ENCODE measurements around the gene WNT1. TPM values are rescaled to one million over a fixed set of nuclear protein-coding genes. Genes with fewer than 3 reads are reported as not detected.

The WNT1 gene
- total RNA-seq, 2 donors from 2014 or later: not detected

DNA sequence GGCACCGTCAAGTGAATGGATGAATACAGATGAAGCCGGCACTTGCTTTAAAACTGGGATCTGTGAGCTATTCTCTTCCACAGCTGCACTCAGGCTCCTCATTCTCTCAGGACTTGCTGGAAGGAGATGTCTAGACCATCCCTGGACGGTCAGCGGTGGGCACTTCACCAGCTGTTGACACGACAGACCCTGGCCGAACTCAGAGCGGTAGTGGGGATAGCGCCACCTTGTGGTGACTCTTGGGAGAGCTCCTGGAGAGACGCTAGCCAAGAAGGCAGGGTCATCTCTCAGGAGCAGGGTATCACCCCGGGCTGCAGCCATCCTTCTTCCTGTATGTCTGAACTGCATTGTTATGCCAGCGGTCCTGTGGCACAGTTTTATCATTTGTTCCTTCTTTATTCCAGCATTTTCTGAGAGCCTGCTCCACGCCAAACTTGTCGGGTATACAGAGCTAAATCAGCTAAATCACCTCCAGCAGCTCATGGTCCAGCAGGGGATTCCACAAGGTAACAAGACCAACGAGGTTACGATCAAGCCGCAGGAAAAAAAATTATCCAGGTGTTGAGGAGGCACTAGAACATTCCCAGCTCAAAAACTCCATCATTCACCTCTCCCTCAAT is 10.0 kb downstream of the WNT1 start:
- H3K9me3 ChIP-seq: no peaks in the 10 kb centered on the region
- TF ChIP-seq, protein P1, sequence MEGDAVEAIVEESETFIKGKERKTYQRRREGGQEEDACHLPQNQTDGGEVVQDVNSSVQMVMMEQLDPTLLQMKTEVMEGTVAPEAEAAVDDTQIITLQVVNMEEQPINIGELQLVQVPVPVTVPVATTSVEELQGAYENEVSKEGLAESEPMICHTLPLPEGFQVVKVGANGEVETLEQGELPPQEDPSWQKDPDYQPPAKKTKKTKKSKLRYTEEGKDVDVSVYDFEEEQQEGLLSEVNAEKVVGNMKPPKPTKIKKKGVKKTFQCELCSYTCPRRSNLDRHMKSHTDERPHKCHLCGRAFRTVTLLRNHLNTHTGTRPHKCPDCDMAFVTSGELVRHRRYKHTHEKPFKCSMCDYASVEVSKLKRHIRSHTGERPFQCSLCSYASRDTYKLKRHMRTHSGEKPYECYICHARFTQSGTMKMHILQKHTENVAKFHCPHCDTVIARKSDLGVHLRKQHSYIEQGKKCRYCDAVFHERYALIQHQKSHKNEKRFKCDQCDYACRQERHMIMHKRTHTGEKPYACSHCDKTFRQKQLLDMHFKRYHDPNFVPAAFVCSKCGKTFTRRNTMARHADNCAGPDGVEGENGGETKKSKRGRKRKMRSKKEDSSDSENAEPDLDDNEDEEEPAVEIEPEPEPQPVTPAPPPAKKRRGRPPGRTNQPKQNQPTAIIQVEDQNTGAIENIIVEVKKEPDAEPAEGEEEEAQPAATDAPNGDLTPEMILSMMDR (IDR thresholded peaks at IDR 0.05): peak; percentile 56 to 83 (median 68)
- TF ChIP-seq POLR2A (IDR thresholded peaks at IDR 0.05): no peak
- H3K4me1 ChIP-seq: no peaks in the 10 kb centered on the region
- no peaks in the 10 kb centered on the region for H3K27me3 ChIP-seq
- peak; percentile 58 to 77 (median 70) for DNase-seq
- no peaks in the 10 kb centered on the region for H3K36me3 ChIP-seq (replicated peaks in 1 of 2; ENCODE audit: insufficient read depth in 1 of 2, low read depth in 2 of 2)
- WGBS, 2 donors: 16 to 24% methylated on average over 9 to 16 of the region's 16 CpGs
- intact Hi-C loops (cut with DNase I): no loop called here
- H3K4me3 ChIP-seq: no peak overlapping the region
- peak; percentile 77 for ATAC-seq
- no peak overlapping the region for H3K27ac ChIP-seq

DNA sequence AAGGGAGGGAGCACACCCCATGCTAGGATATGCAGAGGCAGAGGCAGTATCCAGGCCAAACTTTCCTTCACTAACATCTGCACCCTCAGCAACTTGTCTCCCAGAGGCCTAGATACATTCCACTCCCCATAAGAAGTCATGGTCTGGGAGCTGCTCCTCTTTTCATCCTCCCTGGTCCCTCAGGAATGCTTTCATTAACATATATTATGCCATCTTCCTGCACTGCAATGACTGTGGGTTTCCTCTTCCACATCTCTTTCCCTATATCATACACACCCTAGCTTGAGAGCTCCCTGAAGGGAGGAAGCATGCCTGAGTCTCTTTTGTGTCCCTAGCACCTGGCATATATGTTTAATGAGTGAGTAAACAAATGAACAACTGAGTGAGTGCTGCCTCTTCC is 12.4 kb downstream of the WNT1 start:
- ATAC-seq (no peak), DNase-seq (no peak)
- Histone ChIP-seq H3K36me3 (replicated peaks in 1 of 2; ENCODE audit: insufficient read depth in 1 of 2, low read depth in 2 of 2) (no peaks in the 10 kb centered on the region), H3K27ac (no peak overlapping the region), H3K27me3 (no peaks in the 10 kb centered on the region), H3K4me1 (peaks cover 5% of the 10 kb centered on the region), H3K9me3 (no peaks in the 10 kb centered on the region), H3K4me3 (no peak overlapping the region)
- intact Hi-C loops (cut with DNase I): no loop called here
- no peak for TF ChIP-seq POLR2A (IDR thresholded peaks at IDR 0.05)
- TF ChIP-seq, protein P1 (IDR thresholded peaks at IDR 0.05): no peak

- no peaks in the 10 kb centered on the region for H3K27me3 ChIP-seq
- no peaks in the 10 kb centered on the region for H3K9me3 ChIP-seq
- no peak for DNase-seq
- no peaks in the 10 kb centered on the region for H3K36me3 ChIP-seq (replicated peaks in 1 of 2; ENCODE audit: insufficient read depth in 1 of 2, low read depth in 2 of 2)
- 64% methylated on average over 8 of the region's 8 CpGs for WGBS, 2 donors
- intact Hi-C loops (cut with DNase I): no loop called here
- no peak overlapping the region for H3K4me3 ChIP-seq
- no peak overlapping the region for H3K27ac ChIP-seq
- ATAC-seq: no peak
- TF ChIP-seq, protein P1 (IDR thresholded peaks at IDR 0.05): no peak
- TF ChIP-seq POLR2A (IDR thresholded peaks at IDR 0.05): no peak
- peaks cover 5% of the 10 kb centered on the region for H3K4me1 ChIP-seq
These were observed 13.3 kb downstream of the WNT1 start for GRCh38 chr12:48991247-48992050.

GRCh38 chr12:48993787-48994186 is 15.7 kb downstream of the WNT1 start:
- Histone ChIP-seq H3K27me3 (no peaks in the 10 kb centered on the region), H3K4me1 (peaks cover 25% of the 10 kb centered on the region), H3K9me3 (no peaks in the 10 kb centered on the region), H3K27ac (no peak overlapping the region), H3K36me3 (replicated peaks in 1 of 2; ENCODE audit: insufficient read depth in 1 of 2, low read depth in 2 of 2) (no peaks in the 10 kb centered on the region), H3K4me3 (no peak overlapping the region)
- TF ChIP-seq POLR2A (IDR thresholded peaks at IDR 0.05): no peak
- TF ChIP-seq, protein P1 (IDR thresholded peaks at IDR 0.05): no peak
- WGBS, 2 donors: 70 to 76% methylated on average over 3 of the region's 3 CpGs
- DNase-seq (no peak), ATAC-seq (no peak)
- intact Hi-C loops (cut with DNase I): no loop called here
